NK-92 (cell line): ENCODE measurements around the gene B3GNT2.
"Not testable (repeated sequence)": the region's sequence is repeated elsewhere in the genome, so short reads cannot be mapped to it uniquely, and the experiment has no call there.

Source experiments
- DNase-seq: peaks from one replicate; lab custom pipeline; 2025; ENCODE audit not compliant: unreplicated experiment; lab: John Stamatoyannopoulos, UW

Gene B3GNT2

GRCh38 chr2:62184512-62185230, 11.2 kb upstream of the B3GNT2 start:
- DNase-seq: no peak

DNA sequence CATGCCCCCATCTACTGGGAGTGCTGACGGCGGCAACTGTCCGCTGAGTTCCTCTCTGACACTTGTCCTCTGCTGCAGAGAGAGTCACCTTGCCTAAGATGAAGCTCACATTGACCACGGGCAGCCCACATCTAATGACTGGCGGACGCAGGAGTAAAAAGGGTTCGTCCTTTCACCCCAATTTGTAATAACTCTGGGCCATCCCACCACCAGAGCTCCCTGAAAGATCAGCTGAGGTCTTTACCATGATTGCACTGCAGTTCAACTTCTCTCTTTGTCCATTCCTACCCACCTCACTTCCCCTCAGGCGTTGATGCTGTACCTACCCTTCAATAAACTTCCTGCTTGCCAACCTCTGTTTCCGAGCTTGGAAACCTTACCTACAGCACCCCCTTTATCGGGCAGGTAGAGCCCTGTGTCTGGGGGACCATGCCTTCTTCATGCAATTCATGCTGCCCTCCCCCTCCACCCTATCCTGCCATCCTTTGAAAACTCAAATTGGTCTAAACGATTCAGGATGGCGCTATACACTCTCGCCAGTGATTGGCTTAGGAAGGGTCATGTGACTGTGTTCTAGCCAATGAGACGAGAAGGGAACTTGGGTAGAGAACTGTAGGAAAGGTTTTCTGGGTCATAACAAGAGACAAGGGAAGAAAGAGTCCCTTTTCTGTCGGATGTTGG, 10.3 kb upstream of the B3GNT2 start:
- no peak for DNase-seq

GRCh38 chr2:62186156-62186905, 9.6 kb upstream of the B3GNT2 start:
- no peak for DNase-seq

- DNase-seq: no peak
Measured at GRCh38 chr2:62187246-62187645, 8.7 kb upstream of the B3GNT2 start.

DNA sequence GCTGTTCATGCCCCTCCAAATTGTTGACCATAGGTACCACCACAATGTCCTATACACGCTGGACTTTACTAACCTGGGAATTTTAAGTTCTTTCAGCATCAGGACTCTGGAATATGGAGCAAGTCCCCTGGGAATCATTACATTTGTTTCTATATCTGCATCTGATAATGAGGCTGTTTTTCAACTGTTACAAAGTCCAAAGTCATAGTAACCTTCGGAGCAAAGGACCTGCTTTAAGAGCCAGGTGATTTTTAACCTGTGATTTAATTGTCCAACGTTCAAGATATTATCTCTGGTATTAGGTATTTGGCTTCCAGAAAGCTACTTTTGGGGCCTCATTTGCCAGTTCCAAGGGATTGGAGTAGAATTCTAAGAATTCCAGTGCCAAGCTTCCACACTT, 7.5 kb upstream of the B3GNT2 start:
- no peak for DNase-seq

DNA sequence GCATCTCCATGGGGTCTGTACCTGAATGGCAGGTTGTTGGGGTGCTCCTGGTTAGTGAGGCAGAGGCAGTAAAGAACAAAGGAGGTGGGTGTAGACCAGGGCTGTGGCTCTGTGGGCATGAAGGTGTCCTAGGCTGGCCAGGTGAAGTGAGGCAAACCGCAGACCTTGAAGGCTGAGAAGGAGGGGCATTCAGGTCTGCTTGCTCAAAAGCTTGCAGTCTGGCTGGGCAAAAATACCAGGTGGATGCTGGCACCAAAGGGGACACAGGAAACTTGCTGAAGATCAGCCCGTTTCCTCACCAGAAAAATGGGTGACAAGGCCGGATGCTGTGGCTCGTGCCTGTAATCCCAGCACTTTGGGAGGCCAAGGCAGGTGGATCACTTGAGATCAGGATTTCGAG, 6.7 kb upstream of the B3GNT2 start:
- no peak for DNase-seq

- DNase-seq: no peak
Measured at GRCh38 chr2:62192811-62193210, 3.1 kb upstream of the B3GNT2 start.

GRCh38 chr2:62194558-62195420, 1.1 kb upstream of the B3GNT2 start:
- no peak for DNase-seq

DNA sequence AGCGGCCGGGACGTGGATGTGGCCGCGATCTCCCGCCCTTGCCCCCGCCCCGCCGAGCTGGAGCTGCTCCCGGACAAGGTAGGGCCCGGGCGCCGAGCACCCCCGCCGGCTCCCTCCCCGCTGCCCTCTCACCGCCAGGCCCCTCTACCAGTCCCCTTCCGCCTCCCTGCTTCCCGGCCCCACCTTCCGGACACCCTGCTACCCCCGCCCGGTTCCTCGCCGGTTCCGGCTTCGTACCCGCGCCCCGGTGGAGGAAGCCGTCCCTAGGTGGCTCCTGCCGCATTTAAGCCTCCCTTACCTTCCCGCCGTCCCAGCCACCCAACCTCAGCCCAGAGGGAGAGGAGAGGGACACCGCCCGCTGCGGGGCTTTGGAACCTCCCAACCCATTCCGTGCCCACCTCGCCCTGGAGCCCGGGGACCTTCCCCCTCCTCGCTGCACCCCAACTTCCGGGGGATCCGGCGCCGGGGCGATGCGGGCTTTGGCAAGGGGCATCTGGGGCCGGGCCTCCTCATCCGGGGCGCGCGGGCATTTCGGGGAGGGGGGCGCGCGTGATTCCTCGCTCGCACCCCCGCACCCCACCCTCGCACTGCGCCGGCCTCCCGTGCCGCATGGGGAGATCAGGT, 475 bp downstream of the B3GNT2 start:
- no peak for DNase-seq

DNA sequence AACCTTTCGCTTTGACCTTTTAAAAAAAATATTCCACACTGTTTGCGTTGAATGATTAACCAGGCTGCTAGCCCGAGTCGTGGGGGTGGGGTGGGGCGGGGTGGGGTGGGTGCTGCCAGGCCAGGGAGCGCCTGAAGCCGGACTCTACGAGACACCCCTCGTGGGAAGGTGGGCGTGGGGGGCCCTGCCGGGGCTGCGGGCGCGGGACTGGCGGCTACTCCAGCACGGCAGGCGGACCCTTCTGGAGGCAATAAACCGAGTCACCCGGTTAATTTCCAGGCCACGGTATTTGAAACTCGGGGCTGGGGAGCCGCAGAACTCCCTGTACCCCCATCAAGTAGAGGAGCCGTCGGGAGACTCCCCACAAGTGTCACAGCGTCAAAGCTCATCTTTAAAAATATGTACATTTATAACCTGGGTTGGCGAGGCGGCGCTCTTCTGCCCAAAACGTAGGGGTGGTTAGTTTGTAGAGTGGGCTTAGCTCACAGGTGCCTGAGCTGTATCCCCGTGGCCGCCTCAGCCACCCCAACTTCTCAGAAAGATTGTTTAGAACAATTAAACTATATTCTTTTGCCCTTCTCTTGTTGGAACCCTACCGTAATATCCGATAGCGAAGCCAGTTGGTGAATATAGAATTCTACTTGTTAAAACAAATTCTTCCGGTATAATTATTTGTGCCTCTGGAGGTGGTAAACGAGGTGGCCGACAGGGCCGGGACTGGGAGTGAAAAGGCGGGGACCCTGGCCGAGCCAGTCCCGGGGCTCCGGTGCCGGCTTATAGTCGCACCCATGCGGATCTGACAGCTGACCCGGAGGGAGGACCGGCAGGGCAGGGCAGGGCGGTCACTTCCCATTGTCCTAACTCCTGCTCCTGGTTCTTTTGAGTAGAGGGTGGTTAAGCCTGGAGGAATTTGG, 1.4 kb downstream of the B3GNT2 start:
- no peak for DNase-seq

DNA sequence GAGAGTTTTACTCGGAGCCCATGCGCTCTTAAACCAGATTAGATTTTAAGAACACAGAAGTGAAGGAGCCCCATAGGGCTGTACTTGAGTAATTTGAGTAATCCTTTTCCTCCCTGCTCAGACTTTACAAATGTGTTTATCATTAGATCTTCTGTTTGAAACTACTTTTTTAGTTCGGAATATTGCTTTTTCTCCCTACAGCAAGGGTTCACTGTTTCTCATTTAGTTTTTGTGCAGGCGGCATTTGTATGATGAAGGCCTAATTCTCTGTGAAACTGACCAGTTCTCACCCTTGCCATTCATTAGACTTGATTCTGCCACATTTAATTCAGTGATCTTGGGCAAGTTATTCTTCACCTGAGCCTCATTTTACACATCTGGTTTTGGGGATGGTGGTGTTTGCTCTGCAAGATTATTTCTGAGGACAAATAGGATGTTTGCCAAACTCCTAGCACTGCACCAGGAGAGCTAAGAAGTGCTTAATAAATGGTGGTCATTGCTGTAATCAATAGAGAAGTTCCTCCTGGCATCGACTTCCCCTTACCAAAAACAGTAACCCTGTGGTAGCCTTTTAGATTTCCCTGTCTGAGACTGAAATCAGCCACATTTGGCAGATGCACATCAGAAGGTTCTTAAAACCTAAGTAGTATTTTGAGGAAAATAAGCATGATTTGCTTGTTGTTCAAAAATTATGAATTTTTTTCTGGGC, 2.2 kb downstream of the B3GNT2 start:
- no peak for DNase-seq

DNA sequence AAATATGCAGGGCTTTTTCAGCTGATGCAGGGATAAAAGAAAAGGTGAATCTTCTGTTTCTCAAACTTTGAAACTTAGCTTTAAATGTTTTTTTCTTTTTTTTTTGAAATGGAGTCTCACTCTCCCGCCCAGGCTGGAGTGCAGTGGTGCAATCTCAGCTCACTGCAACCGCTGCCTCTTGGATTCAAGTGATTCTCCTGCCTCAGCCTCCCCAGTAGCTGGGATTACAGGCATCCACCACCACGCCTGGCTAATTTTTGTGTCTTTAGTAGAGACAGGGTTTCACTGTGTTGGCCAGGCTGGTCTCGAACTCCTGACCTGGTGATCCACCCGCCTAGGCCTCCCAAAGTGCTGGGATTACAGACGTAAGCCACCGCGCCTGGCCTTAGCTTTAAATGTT, 2.9 kb downstream of the B3GNT2 start:
- DNase-seq: not testable (repeated sequence)

GRCh38 chr2:62199392-62200125, 3.6 kb downstream of the B3GNT2 start:
- no peak for DNase-seq

GRCh38 chr2:62200291-62200841, 4.5 kb downstream of the B3GNT2 start:
- DNase-seq: no peak

DNA sequence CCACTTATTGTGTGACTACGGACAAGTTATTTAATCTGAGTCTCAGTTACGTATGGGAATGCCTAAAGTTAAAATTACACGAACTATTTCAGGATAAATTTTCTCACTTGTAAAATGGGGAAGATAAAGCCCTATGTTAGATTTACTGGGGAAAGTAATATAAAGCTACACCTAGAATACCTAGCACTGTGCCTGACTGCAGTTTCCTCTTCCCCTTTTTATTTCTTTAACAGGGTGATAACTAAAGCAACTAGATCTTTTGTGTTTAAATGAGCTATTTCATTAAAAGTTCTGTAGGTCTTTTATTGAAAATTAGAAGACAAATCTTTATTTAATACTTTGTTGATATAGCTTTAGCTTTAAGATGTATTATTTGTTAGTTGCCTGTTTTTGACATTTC, 5.0 kb downstream of the B3GNT2 start:
- no peak for DNase-seq

GRCh38 chr2:62201307-62201706, 5.4 kb downstream of the B3GNT2 start:
- no peak for DNase-seq

GRCh38 chr2:62202019-62202722, 6.3 kb downstream of the B3GNT2 start:
- DNase-seq: no peak
